Activated naive CD4-positive, alpha-beta T cell treated with anti-CD3 and anti-CD28 coated beads, Interleukin-2, amount 50 U/mL, for 72 hours (primary cell): ENCODE measurements around the gene C1orf50. TPM values are rescaled to one million over a fixed set of nuclear protein-coding genes. Genes with fewer than 3 reads are reported as not detected.
"Not testable (repeated sequence)": the region's sequence is repeated elsewhere in the genome, so short reads cannot be mapped to it uniquely, and the experiment has no call there.

ENCODE experiments used
- ATAC-seq, 2 donors: fragments of 150-1000 bp; cut with Tn5 transposase; 2 replicates each; pipeline ENCODE4 v1.10.0; 2021; ENCODE audit warnings: mild to moderate bottlenecking in 2 of 2, moderate library complexity in 2 of 2
- DNase-seq, 2 donors: peaks; one replicate each; pipeline ENCODE4 v3.0.0; 2021 to 2022; ENCODE audit warnings: low spot score in 2 of 2
- H3K27ac Mint-ChIP-seq, 2 donors: one replicate each; pipeline ENCODE4 v1.8.0; 2022; ENCODE audit warnings: mild to moderate bottlenecking in 2 of 2, mixed read lengths in 2 of 2
- H3K36me3 Mint-ChIP-seq, 2 donors: one replicate each; pipeline ENCODE4 v1.8.0; 2022; ENCODE audit warnings: mixed read lengths in 2 of 2
- H3K9me3 Mint-ChIP-seq, 2 donors: one replicate each; pipeline ENCODE4 v1.8.0; 2022; ENCODE audit warnings: mixed read lengths in 2 of 2
- total RNA-seq, 2 donors: library from RNA; stranded (reverse); gene quantifications; one replicate each; pipeline ENCODE4 v1.2.3, GENCODE V29; 2022

The C1orf50 gene
- total RNA-seq, 2 donors from 2014 or later: 5.7 to 7.9 TPM

DNA sequence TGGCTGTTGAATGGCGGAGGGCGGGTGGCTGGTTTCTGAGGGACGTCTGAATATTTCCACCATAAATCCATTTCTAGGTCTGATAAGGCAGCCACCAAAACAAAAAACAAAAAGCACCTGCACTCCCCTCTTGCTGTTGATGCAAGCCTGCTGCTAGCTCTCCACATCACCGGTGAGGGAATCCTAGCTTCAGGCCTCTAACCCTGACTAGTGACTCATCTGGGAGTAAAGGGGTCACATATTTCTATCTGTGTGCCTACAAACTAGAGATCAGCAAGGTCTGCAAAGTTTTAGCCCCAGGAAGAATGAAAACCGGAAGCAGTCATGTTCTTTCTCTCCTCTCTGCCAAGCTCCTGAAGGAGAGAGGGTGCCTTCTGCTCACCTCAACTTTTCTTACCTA, 39.5 kb downstream of the C1orf50 start:
- peaks cover 3 to 11% of the 10 kb centered on the region in 2 donors for H3K36me3 Mint-ChIP-seq
- DNase-seq: no peak
- no peaks in the 10 kb centered on the region for H3K9me3 Mint-ChIP-seq
- ATAC-seq: no peak
- no peak overlapping the region for H3K27ac Mint-ChIP-seq

DNA sequence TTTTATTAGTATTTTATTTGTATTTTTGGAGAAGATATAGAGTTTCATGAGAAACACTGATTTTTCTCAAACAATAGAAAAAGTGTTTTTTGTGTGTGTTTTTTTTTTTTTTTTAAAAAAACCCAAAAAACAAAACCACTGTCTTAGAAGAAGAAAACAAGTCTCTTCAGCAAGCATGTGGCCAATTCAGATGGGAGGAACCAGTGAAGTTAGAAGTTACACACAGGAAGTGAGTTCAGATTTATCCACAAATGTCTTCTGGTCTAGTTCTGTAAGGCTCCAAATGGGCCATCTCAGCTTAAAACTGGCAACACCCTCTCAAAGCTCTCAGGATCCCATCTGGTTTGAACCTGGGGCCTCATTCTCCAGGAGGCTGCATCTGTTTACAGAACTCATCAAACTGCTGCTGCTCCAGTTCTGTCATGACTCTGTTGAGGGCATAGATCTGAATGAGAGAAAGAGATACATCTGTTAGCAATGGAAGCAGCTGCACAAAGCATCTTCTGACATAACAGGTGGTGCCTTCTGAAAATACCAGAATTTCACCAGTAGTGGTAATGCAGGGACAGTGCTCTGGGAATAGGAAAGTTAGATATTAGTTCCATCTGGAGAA, 40.1 kb downstream of the C1orf50 start:
- H3K36me3 Mint-ChIP-seq: peaks cover 5 to 11% of the 10 kb centered on the region in 2 donors
- no peaks in the 10 kb centered on the region for H3K9me3 Mint-ChIP-seq
- DNase-seq (no peak), ATAC-seq (no peak)
- no peak overlapping the region for H3K27ac Mint-ChIP-seq

DNA sequence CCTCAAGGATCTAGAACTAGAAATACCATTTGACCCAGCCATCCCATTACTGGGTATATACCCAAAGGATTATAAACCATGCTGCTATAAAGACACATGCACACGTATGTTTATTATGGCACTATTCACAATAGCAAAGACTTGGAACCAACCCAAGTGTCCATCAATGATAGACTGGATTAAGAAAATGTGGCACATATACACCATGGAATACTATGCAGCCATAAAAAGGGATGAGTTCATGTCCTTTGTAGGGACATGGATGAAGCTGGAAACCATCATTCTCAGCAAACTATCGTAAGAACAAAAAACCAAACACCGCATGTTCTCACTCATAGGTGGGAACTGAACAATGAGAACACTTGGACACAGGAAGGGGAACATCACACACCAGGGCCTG, 47.8 kb downstream of the C1orf50 start:
- ATAC-seq: not testable (repeated sequence)

DNA sequence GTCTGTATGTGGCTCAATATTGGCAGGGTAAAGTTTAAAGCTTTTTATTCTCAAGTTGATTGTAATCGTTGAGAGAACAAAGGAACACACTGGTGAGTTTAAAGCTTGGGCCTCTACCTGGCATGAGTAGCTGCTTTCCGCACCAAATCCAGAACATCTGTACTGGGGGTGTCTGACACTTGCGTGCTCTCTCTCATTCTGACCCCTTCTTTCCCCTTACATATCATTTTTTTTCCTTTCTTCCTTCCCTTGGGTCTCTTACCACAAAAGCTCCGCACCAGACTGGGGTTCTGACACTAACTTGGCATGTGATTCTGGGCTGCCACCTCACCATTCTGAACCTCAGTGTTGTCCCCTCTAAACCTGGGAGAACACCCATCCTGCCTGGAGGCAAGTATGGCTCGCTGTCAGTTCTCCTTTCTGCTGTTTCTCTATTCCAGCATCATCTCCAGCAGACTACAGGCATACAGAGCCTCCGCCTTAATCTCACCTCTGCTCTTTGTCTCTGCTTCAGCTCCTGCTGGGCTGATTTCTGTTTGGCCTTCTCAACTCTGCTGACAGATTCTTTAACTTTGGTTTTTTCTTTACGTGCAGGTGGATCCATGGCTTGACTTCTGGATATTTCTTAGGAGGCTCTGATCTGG, 49.0 kb downstream of the C1orf50 start:
- H3K27ac Mint-ChIP-seq: peak overlapping the region; percentile 30 to 80
- H3K36me3 Mint-ChIP-seq: peaks cover 5% of the 10 kb centered on the region in 2 donors
- DNase-seq (peak in 1 of 2 donors; percentile 13), ATAC-seq (peak in 1 of 2 donors; percentile 19)
- no peaks in the 10 kb centered on the region for H3K9me3 Mint-ChIP-seq

More for the DNA sequence above, 47.8 kb downstream of the C1orf50 start:
- H3K27ac Mint-ChIP-seq, DNase-seq, H3K9me3 Mint-ChIP-seq, H3K36me3 Mint-ChIP-seq: not testable (repeated sequence)

DNA sequence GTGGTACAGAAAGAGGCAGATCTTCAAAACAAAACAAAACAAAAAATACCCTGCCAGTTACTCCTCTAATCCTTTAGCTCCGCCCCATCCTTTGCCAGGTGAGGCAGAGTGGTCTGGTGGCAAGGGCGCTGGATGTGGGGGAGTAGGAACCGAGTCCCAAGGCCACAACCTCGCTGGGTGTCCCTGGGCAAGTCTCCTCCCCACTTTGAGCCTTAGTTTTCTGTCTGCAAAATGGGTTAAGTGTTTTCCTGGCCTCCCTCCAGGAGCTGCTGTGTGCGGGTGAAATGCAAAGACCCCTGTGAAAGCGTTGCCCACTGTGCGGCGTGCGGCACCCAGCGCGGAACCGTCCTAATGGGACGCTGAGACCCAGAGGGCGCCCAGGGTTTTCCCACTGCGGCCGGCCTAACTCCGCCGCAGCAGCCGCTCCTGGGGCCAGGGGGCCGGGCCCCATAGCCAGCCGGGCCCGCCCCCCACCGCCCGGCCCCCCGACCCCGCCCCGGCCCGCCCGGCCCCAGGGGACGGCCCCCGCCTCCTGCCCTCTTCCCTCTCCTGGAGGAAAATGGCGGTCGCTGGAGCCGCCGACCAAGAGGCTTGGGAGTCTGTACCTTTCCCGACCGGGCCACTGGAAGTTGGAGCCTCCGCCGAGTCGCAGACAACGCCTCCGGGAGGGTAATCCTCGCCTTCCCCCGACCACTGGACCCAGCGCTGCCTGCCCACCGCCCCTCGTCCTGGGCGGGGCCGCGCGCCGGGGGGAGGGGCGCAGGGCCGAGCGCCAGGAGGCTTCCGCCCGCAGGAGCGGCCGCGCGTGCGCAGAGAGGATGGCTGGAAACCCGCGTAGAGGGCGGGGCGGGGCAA, 49.8 kb downstream of the C1orf50 start, which contains the start of the genes ERMAP and SVBP:
ERMAP (plus strand) TSS at position 538 of the 855 bp plus-strand sequence. CDS start 13,327 bp downstream, outside the sequence.
SVBP (minus strand) TSS at position 813 of the 855 bp plus-strand sequence. CDS start 853 bp downstream, outside the sequence.
- peak; percentile 95 to 96 for DNase-seq
- H3K36me3 Mint-ChIP-seq: peaks cover 0 to 5% of the 10 kb centered on the region in 2 donors
- H3K27ac Mint-ChIP-seq: peak within 1 kb of the TSS; percentile 67 to 80
- no peaks in the 10 kb centered on the region for H3K9me3 Mint-ChIP-seq
- peak; percentile 90 to 91 for ATAC-seq

DNA sequence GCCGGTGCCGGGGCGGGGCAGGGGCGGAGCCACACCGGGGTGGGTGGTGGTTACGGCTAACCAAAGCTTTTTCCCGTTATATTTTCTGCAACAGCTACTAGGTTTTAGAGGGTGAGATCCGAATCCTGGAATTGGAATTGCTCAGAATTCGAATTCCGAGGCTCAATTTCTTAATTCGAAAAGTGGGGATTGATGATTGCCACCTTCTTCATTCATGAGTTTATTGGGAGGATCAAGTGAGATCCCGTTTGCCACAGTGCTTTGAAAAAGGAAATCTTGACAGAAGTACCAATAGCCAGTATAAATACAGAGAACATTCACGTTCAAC, 50.4 kb downstream of the C1orf50 start:
- Mint-ChIP-seq H3K36me3 (peaks cover 0 to 5% of the 10 kb centered on the region in 2 donors), H3K27ac (peak overlapping the region in 1 of 2 donors; percentile 80), H3K9me3 (no peaks in the 10 kb centered on the region)
- DNase-seq: no peak
- ATAC-seq: no peak

DNA sequence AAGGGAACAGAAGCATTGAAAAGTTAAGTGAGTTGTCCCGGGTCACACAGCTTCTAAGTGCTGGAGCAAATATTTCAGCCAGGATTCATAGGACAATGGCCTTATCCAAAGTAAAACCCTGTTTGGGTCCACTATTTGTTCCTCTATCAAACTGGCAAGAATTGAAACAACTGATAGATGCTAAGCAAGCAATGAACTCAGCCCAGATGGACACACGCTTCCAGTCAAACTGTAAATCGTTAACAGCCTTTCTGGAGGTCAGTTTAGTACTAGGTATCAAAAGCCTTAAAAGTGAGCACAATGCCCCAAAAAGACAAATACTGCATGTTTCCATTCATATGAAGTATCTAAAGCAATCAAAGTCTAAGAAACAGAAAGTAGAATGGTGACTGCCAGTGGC, 50.9 kb downstream of the C1orf50 start:
- ATAC-seq (no peak), DNase-seq (no peak)
- Mint-ChIP-seq H3K36me3 (peaks cover 0 to 5% of the 10 kb centered on the region in 2 donors), H3K9me3 (no peaks in the 10 kb centered on the region), H3K27ac (peak overlapping the region in 1 of 2 donors; percentile 80)

DNA sequence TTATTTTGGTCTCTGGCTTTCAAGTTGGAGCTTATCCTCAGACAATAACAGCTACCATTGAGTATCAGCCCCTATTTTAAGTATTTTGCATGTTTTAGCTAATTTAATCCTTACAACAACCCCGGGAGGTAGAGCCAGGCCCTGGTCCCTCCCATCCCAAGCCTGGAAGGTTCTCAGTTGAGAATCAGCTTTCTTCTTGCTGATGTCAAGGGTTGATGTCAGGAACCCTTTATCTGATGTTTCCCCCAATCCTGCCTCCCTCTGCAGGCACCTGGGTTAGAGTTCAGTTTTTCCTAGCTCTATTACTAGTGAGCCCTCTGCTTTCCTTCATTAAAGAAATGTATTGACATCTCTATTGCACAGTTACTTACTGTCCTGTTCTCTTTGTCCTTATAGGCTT, 53.8 kb downstream of the C1orf50 start:
- H3K36me3 Mint-ChIP-seq: peaks cover 0 to 5% of the 10 kb centered on the region in 2 donors
- H3K27ac Mint-ChIP-seq: no peak overlapping the region
- no peaks in the 10 kb centered on the region for H3K9me3 Mint-ChIP-seq
- DNase-seq (no peak), ATAC-seq (no peak)

DNA sequence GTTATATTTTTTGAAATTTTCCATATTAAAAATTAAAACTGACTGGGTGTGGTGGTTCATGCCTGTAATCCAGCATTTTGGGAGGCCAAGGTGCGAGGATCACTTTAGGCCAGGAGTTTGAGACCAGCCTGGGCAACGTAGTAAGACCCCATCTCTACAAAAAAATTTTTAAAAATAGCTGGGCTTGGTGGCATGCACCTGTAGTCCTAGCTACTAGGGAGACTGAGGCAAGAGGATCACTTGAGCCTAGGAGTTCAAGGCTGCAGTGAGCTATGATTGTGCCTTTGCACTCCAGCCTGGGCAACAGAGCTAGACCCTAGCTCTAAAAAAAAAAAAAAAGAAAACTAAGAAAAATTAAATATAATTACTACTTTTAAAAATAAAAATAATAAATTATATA, 54.6 kb downstream of the C1orf50 start:
- no peak for DNase-seq
- no peaks in the 10 kb centered on the region for H3K9me3 Mint-ChIP-seq
- no peak overlapping the region for H3K27ac Mint-ChIP-seq
- no peak for ATAC-seq
- H3K36me3 Mint-ChIP-seq: no peaks in the 10 kb centered on the region

DNA sequence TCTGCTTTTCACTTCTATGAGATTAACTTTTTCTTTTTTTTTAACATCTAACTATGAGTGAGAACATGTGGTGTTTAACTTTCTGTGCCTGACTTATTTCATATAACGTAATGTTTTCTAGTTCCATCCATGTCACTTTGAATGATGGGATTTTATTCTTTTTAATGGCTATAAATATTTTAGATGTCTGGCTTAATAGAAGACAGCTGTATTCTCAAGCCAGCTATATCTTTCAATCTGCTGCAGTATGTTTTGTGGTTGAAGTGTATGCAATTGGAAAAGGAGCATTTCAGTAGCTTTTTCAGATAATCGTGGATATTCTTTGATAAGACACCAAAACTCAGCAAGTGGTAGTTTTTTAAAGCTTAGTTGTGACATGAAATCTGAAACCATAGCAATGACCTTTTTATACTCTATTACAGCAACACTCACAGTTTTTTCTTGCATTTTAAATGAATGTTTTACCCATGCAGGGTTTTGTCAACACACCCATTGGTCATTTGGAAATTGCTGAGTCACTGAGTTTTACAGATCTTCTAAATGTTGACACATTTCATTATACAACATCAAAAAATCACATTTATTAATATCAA, 55.8 kb downstream of the C1orf50 start:
- no peaks in the 10 kb centered on the region for H3K36me3 Mint-ChIP-seq
- DNase-seq: no peak

DNA sequence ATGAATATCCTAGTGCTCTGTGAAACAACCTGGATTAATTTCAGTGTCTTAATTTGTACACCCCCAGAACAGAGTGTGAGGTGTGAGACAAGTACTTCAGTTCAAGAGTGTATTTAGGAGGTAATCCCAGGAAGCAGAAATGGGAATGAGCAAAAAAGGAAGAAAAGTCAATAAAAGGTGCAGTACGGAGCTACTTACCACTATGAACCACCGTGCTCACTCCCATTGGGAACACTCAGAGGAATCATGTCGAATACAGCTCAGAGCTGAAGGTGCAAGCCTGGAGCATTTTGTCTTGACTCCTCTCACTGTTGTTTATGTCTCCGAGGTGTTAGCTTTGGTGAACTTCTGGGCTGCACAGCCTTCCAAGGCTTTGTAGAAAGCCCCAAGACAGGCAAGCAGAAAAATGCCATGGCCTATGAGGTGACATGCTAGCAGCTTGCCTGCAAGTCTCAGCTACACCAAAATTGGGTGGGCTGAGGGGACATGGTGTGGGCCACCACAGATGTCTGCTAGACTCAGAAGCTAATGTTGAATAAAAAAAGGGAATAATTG, 57.5 kb downstream of the C1orf50 start:
- Mint-ChIP-seq H3K36me3 (no peaks in the 10 kb centered on the region), H3K9me3 (no peaks in the 10 kb centered on the region), H3K27ac (no peak overlapping the region)
- DNase-seq (no peak), ATAC-seq (no peak)

More for the DNA sequence above, 55.8 kb downstream of the C1orf50 start:
- H3K27ac Mint-ChIP-seq: no peak overlapping the region
- no peak for ATAC-seq
- H3K9me3 Mint-ChIP-seq: no peaks in the 10 kb centered on the region

DNA sequence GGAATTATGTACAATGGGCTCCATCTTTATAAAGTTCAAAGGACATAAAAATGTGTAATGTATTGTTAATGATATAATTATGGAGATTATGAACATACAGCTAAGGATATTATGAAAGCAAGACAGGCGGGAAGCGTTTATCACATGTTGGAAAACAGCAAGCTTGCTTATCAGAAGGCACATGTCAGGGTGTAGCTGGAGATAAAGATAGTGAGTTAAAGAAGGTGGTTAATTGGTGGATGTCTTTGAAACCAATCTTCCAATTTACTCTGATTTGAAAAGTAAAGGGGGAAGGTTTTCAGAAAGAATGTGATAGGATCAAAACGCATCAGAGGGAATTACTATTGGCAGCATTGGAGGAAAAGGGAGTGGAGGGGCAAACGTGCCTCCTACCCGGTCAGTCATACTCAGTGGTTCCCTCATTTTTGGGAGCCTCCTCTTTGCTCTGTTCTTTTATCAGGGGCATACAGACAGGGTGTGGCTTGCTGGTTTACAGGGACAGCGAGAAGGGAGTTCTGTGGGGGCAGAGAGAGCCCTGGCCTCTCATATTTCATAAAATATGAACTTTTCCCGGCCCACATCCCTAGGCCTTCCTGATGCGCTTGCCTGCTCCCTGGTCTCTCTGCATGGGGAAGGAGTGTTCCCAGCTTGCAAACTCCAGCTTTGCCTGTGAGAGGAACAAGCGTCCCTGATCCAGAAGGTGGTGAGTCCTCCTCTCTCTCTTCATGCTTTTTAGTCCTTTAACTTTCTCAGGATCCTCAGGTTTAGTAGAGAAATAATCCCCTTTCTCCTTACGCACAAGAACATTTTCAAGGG, 58.2 kb downstream of the C1orf50 start:
- ATAC-seq (no peak), DNase-seq (no peak)
- Mint-ChIP-seq H3K9me3 (no peaks in the 10 kb centered on the region), H3K36me3 (no peaks in the 10 kb centered on the region), H3K27ac (no peak overlapping the region)

Other genes with a start within 250 kb of the C1orf50 start
- gene PPIH, start 108.8 kb upstream of the C1orf50 start, total RNA-seq: 100 to 1,000 TPM in 1 of 2 donors, 10 to 100 TPM in 1; 93.6 to 101 TPM
- gene YBX1, start 84.8 kb upstream of the C1orf50 start, total RNA-seq: 1,000 to 10,000 TPM in 1 of 2 donors, 100 to 1,000 TPM in 1; 926 to 1,058 TPM
- gene CLDN19, start 27.0 kb upstream of the C1orf50 start, total RNA-seq: not detected
- gene P3H1, start 221 bp upstream of the C1orf50 start, total RNA-seq: 10 to 100 TPM; 34.5 to 45.7 TPM
- 1 to 10 TPM in 1 of 2 donors, under 1 TPM in 1; 0.53 to 1.7 TPM for gene TMEM269, start 17.7 kb downstream of the C1orf50 start, total RNA-seq
- gene ERMAP, start 49.9 kb downstream of the C1orf50 start, total RNA-seq: 1 to 10 TPM; 4.3 to 5.0 TPM
- gene SVBP, start 50.1 kb downstream of the C1orf50 start, total RNA-seq: 10 to 100 TPM; 15.8 to 30.6 TPM
- 1 to 10 TPM; 6.3 to 9.8 TPM for gene ZNF691, start 79.4 kb downstream of the C1orf50 start, total RNA-seq
- gene SLC2A1, start 191.6 kb downstream of the C1orf50 start, total RNA-seq: 100 to 1,000 TPM in 1 of 2 donors, 10 to 100 TPM in 1; 39.9 to 121 TPM